HCT116 (cell line): Measurements from ENCODE around the gene SEC31A.

Source experiments
- CTCF ChIP-seq, 3 experiments: fragments of 200-600 bp in 1 of 3; sonication (generic) in 1 of 3; IDR thresholded peaks in 2 of 3; conservative IDR thresholded peaks in 1 of 3; 2 replicates each; pipeline ENCODE4 v1.5.1; 2012 to 2017; ENCODE audit warnings: low read depth in 2 of 3, low read length in 2 of 3, antibody characterized with exemption in 1 of 3, borderline replicate concordance in 1 of 3, control low read depth in 1 of 3, mild to moderate bottlenecking in 1 of 3, mixed read lengths in 1 of 3, mixed run types in 1 of 3, moderate library complexity in 1 of 3; ENCODE audit not compliant: insufficient read depth in 1 of 3
- EZH2 ChIP-seq: fragments of 200-600 bp; sonication (generic); IDR thresholded peaks from 2 replicates; pipeline ENCODE4 v1.6.1; 2017; ENCODE audit warnings: antibody characterized with exemption, mixed run types
- FOSL1 ChIP-seq: IDR thresholded peaks from 2 replicates; pipeline ENCODE4 v1.6.1; 2012; ENCODE audit warnings: low read depth
- MAX ChIP-seq: IDR thresholded peaks from 2 replicates; pipeline ENCODE4 v1.6.1; 2012
- POLR2A ChIP-seq: IDR thresholded peaks from 2 replicates; pipeline ENCODE4 v1.7.0; 2011; ENCODE audit warnings: borderline replicate concordance; ENCODE audit not compliant: insufficient read depth, insufficient read length; ENCODE audit errors: extremely low read depth
- POLR2AphosphoS5 ChIP-seq: IDR thresholded peaks from 2 replicates; pipeline ENCODE4 v1.6.1; 2011; ENCODE audit warnings: mild to moderate bottlenecking, low read depth, low read length, moderate library complexity
- REST ChIP-seq: IDR thresholded peaks from 2 replicates; pipeline ENCODE4 v1.6.1; 2012; ENCODE audit warnings: low read depth
- SIN3A ChIP-seq: IDR thresholded peaks from 2 replicates; pipeline ENCODE4 v1.6.1; 2012; ENCODE audit warnings: low read depth
- ZBTB33 ChIP-seq: IDR thresholded peaks from 2 replicates; pipeline ENCODE4 v1.6.1; 2011; ENCODE audit warnings: mild to moderate bottlenecking, low read length, moderate library complexity; ENCODE audit not compliant: insufficient replicate concordance; ENCODE audit errors: extremely low read depth

GRCh38 chr4:82921795-82922194, 30.8 kb upstream of the SEC31A start:
- no peak for TF ChIP-seq ZBTB33
- TF ChIP-seq EZH2, result no peak
- TF ChIP-seq POLR2A, result no peak
- TF ChIP-seq CTCF (IDR thresholded peaks at IDR 0.05 in 2 of 3, conservative IDR thresholded peaks at IDR 0.05 in 1 of 3; ENCODE audit: borderline replicate concordance in 1 of 3, insufficient read depth in 1 of 3, low read depth in 2 of 3, low read length in 2 of 3), result no peak
- TF ChIP-seq POLR2AphosphoS5, result no peak
- TF ChIP-seq REST, result no peak
- no peak for TF ChIP-seq FOSL1
- no peak for TF ChIP-seq SIN3A
- TF ChIP-seq MAX, result no peak
